Natural killer cell (primary cell): ENCODE measurements around the gene FAM209A. TPM values are rescaled to one million over a fixed set of nuclear protein-coding genes. Genes with fewer than 3 reads are reported as not detected.

Experiments used
- ATAC-seq, 3 donors: fragments of 150-1000 bp in 2 of 3; fragments of 200-7000 bp in 1 of 3; cut with Tn5 transposase; 1 replicate in 1 of 3; 2 replicates in 2 of 3; pipeline ENCODE4 v1.10.0; 2021; ENCODE audit warnings: mild to moderate bottlenecking in 2 of 3, moderate library complexity in 2 of 3
- DNase-seq, 2 donors: peaks; one replicate each; pipeline versions ENCODE4 v3.0.0 to v3.0.0-alpha.2; 2013 to 2021; ENCODE audit warnings: mixed read lengths in 1 of 2
- H3K27ac ChIP-seq: one replicate; pipeline ENCODE4 v1.5.1; 2013; ENCODE audit warnings: mild to moderate bottlenecking, low read length
- H3K27me3 ChIP-seq: one replicate; pipeline ENCODE4 v1.6.1; 2013; ENCODE audit warnings: low read length; ENCODE audit not compliant: control insufficient read depth, insufficient read depth
- H3K36me3 ChIP-seq: one replicate; pipeline ENCODE4 v1.6.1; 2013; ENCODE audit warnings: low read length; ENCODE audit not compliant: control insufficient read depth, insufficient read depth
- H3K4me1 ChIP-seq: one replicate; pipeline ENCODE4 v1.6.1; 2013; ENCODE audit warnings: low read length; ENCODE audit not compliant: control insufficient read depth, insufficient read depth
- H3K4me3 ChIP-seq: one replicate; pipeline ENCODE4 v1.5.1; 2013; ENCODE audit warnings: low read length
- H3K9me3 ChIP-seq: one replicate; pipeline ENCODE4 v1.6.1; 2013; ENCODE audit warnings: low read length; ENCODE audit not compliant: control insufficient read depth, insufficient read depth
- H3K27ac Mint-ChIP-seq, 2 donors: one replicate each; pipeline ENCODE4 v1.8.0; 2022; ENCODE audit warnings: mild to moderate bottlenecking in 2 of 2, mixed read lengths in 2 of 2, moderate library complexity in 1 of 2
- H3K27me3 Mint-ChIP-seq, 2 donors: one replicate each; pipeline ENCODE4 v1.8.0; 2022; ENCODE audit warnings: low read depth in 2 of 2, mixed read lengths in 2 of 2
- H3K36me3 Mint-ChIP-seq: one replicate; pipeline ENCODE4 v1.8.0; 2022; ENCODE audit warnings: mixed read lengths
- H3K4me1 Mint-ChIP-seq, 2 donors: one replicate each; pipeline ENCODE4 v1.8.0; 2022; ENCODE audit warnings: mixed read lengths in 2 of 2
- H3K4me3 Mint-ChIP-seq: one replicate; pipeline ENCODE4 v1.8.0; 2022; ENCODE audit warnings: mild to moderate bottlenecking, moderate library complexity, mixed read lengths
- H3K9me3 Mint-ChIP-seq, 2 donors: one replicate each; pipeline ENCODE4 v1.8.0; 2022; ENCODE audit warnings: mixed read lengths in 2 of 2
- WGBS: methylation state at CpG from one replicate; pipeline ENCODE4 v1.1.7; 2013; ENCODE audit warnings: missing lambda C conversion rate; ENCODE audit not compliant: insufficient coverage; 5-methylcytosine and 5-hydroxymethylcytosine counted together
- intact Hi-C: fragments of 100-400 bp; cut with micrococcal nuclease; formaldehyde crosslinking; loops from one replicate; pipeline ENCODE4 v1.14.2; 2022
- total RNA-seq, 4 donors: library from RNA; stranded (reverse); fragments of 120-200 nt in 1 of 4; gene quantifications; one replicate each; pipeline versions ENCODE4 v1.2.3 to v1.2.4, GENCODE V29; 2013 to 2022
- TF ChIP-seq, protein P1 (sequence below): fragments of 200-600 bp; IDR thresholded peaks from one replicate; pipeline ENCODE4 v1.8.0; 2022; ENCODE audit warnings: antibody characterized with exemption

The FAM209A gene
- total RNA-seq, 3 donors from 2014 or later (not counting 1 experiment from before 2014, with no cell fraction given), result 4.0 to 5.6 (median 5.4) TPM

DNA sequence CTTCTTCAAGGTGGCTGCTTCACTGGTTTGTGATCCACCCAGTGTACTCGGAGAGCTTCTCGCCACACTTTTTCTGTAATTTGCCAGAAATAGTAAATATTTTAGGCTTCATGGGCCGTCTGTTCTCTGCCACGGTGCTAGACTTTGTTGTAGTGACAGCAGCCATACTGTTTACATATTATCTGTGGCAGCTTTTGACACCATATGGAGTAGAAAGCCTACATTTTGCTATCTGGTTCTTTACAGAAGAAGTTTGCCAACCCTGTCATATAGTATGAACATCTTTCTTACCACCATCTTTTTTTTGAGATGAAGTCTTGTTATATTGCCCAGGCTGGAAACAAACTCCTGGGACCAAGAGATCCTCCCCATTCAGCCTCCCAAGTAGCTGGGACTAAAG, 41.0 kb downstream of the FAM209A start:
- H3K27me3 Mint-ChIP-seq, result no peaks in the 10 kb centered on the region
- H3K27me3 ChIP-seq, result no peaks in the 10 kb centered on the region
- TF ChIP-seq, protein P1, sequence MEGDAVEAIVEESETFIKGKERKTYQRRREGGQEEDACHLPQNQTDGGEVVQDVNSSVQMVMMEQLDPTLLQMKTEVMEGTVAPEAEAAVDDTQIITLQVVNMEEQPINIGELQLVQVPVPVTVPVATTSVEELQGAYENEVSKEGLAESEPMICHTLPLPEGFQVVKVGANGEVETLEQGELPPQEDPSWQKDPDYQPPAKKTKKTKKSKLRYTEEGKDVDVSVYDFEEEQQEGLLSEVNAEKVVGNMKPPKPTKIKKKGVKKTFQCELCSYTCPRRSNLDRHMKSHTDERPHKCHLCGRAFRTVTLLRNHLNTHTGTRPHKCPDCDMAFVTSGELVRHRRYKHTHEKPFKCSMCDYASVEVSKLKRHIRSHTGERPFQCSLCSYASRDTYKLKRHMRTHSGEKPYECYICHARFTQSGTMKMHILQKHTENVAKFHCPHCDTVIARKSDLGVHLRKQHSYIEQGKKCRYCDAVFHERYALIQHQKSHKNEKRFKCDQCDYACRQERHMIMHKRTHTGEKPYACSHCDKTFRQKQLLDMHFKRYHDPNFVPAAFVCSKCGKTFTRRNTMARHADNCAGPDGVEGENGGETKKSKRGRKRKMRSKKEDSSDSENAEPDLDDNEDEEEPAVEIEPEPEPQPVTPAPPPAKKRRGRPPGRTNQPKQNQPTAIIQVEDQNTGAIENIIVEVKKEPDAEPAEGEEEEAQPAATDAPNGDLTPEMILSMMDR, result no peak

DNA sequence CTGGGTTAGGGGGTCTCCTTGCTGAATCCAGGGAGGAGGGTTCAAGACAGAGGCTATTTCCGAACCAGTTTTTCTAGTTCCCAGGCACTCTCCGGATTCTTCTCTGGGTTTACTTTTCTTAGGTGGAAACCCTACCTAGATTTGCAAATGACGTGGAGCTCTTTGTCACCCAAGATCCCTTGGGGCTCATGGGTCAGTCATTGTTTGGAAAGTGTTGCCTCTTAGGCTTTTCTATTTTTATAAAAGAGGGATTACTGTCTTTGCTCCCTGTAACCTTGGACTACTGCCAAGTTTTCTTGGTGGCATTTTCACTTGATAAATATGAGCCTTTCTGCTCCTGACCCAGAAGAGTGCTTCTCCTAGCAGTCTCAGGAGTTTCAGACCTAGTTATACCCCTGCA, 42.1 kb downstream of the FAM209A start:
- Mint-ChIP-seq H3K4me3 (no peak overlapping the region), H3K27ac (no peak overlapping the region), H3K27me3 (peaks cover 0 to 2% of the 10 kb centered on the region in 2 donors), H3K9me3 (no peaks in the 10 kb centered on the region), H3K4me1 (no peaks in the 10 kb centered on the region), H3K36me3 (no peaks in the 10 kb centered on the region)
- intact Hi-C loops, result no loop called here
- no peak for DNase-seq
- TF ChIP-seq, protein P1, result no peak
- no peak for ATAC-seq
- no peak overlapping the region for H3K4me3 ChIP-seq
- H3K27ac ChIP-seq, result no peak overlapping the region
- WGBS, result 86% methylated on average over 3 of the region's 3 CpGs
- H3K36me3 ChIP-seq, result no peaks in the 10 kb centered on the region
- H3K9me3 ChIP-seq, result no peaks in the 10 kb centered on the region
- H3K27me3 ChIP-seq, result no peaks in the 10 kb centered on the region
- H3K4me1 ChIP-seq, result no peaks in the 10 kb centered on the region

More for the DNA sequence above, 41.0 kb downstream of the FAM209A start:
- Mint-ChIP-seq H3K9me3 (no peaks in the 10 kb centered on the region), H3K4me1 (no peaks in the 10 kb centered on the region), H3K27ac (no peak overlapping the region), H3K36me3 (no peaks in the 10 kb centered on the region), H3K4me3 (no peak overlapping the region)
- 86% methylated on average over 4 of the region's 4 CpGs for WGBS
- H3K27ac ChIP-seq, result no peak overlapping the region
- DNase-seq (no peak), ATAC-seq (no peak)
- intact Hi-C loops, result no loop called here
- no peaks in the 10 kb centered on the region for H3K36me3 ChIP-seq
- H3K4me3 ChIP-seq, result no peak overlapping the region
- no peaks in the 10 kb centered on the region for H3K4me1 ChIP-seq
- H3K9me3 ChIP-seq, result no peaks in the 10 kb centered on the region

DNA sequence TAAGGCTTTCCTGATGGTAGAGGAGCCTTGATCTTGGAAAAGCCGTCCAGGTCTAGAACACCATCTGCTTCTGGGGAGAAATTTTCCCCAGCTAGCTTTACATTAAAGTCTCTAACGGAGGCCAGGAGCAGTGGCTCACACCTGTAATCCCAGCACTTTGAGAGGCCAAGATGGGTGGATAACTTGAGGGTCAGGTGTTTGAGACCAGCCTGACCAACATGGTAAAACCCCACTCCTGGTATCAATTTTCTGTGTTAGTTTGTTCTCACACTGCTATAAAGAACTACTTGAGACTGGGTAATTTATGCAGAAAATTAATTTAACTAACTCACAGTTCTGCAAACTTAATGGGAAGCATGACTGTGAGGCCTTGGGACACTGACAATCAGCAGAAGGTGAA, 46.3 kb downstream of the FAM209A start:
- Mint-ChIP-seq H3K4me1 (no peaks in the 10 kb centered on the region), H3K4me3 (no peak overlapping the region), H3K9me3 (no peaks in the 10 kb centered on the region), H3K27me3 (peaks cover 5 to 11% of the 10 kb centered on the region in 2 donors), H3K27ac (no peak overlapping the region), H3K36me3 (no peaks in the 10 kb centered on the region)
- DNase-seq, result no peak
- ATAC-seq, result no peak
- no peak overlapping the region for H3K4me3 ChIP-seq
- 0% methylated on average over 2 of the region's 2 CpGs for WGBS
- no peaks in the 10 kb centered on the region for H3K36me3 ChIP-seq
- H3K27me3 ChIP-seq, result no peaks in the 10 kb centered on the region
- H3K27ac ChIP-seq, result no peak overlapping the region
- intact Hi-C loops, result no loop called here
- H3K9me3 ChIP-seq, result no peaks in the 10 kb centered on the region
- no peaks in the 10 kb centered on the region for H3K4me1 ChIP-seq
- TF ChIP-seq, protein P1, result no peak

DNA sequence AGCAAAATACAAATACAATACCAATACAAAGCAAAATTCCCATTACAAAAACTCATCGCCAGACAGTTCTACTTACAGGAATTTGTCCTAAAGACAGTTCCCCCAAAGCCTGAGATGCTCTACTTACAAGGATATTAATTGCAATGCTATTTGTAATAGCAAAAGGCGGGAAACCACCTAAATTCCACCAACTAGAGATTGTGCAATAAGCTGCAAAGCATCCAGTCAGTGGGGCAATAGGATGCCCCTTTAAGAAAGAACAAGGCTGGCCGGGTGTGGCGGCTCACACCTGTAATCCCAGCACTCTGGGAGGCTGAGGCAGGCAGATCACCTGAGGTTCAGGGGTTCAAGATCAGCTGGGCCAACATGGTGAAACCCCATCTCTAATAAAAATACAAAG, 47.6 kb downstream of the FAM209A start:
- no peak overlapping the region for H3K27ac ChIP-seq
- intact Hi-C loops, result no loop called here
- TF ChIP-seq, protein P1, result no peak
- Mint-ChIP-seq H3K4me1 (no peaks in the 10 kb centered on the region), H3K9me3 (no peaks in the 10 kb centered on the region), H3K27ac (no peak overlapping the region), H3K36me3 (no peaks in the 10 kb centered on the region), H3K27me3 (peaks cover 5 to 11% of the 10 kb centered on the region in 2 donors), H3K4me3 (no peak overlapping the region)
- no peaks in the 10 kb centered on the region for H3K9me3 ChIP-seq
- 88% methylated on average over 4 of the region's 4 CpGs for WGBS
- DNase-seq (no peak), ATAC-seq (no peak)
- no peaks in the 10 kb centered on the region for H3K27me3 ChIP-seq
- no peak overlapping the region for H3K4me3 ChIP-seq
- no peaks in the 10 kb centered on the region for H3K36me3 ChIP-seq
- no peaks in the 10 kb centered on the region for H3K4me1 ChIP-seq
